ENCODE data around the gene TOLLIP. TPM values are rescaled to one million over a fixed set of nuclear protein-coding genes. Genes with fewer than 3 reads are reported as not detected.

TOLLIP gene
- total RNA-seq, 1 donor from 2014 or later: 128 TPM

DNA sequence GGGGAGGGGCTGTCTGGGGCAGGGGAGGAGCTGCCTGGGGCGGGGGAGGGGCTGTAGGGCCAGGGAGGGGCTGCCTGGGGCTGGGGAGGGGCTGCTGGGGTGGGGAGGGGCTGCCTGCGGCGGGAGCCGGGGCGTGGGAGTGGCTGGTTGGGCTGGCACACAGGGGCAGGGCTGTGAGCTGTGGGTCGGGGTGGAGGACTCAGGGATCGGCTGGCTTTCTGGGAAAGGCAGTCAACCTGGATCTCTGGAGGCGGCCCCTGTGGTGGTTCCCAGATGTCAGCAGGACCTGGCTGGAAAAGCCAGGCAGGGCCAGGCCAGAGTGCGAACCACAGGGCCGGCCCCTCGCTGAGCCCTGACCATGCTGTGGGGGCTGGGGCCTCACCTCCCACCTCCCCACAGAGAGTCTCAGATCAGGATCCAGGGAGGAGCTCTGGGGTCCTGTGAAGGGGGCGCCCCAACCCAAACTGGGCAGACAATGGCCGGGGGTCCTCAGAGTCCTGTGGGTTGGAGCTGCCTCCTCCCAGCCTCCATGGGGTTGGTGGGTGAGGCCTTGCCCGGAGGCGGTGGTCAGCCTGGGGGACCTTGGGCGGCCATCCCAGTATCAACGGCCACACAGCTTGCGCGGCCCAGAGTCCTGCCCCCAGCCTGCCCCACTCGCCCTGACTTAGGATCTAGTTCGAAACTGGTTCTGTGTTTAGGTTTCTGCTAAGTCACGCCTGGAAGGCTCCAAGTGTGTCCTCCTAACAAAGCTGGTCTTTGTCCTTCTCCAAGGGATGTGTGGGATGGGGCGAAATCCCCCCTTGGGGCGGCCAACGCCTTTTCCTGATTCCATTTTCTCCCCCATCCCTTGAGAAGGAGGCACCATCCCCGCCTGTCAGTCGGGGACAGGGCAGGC, 84.7 kb downstream of the TOLLIP start:
- DNase-seq (ENCODE audit: low spot score): peak; percentile 33
- ATAC-seq: no peak

Other genes with a start within 250 kb of the TOLLIP start
- 0.38 TPM for gene MUC2, start 234.8 kb downstream of the TOLLIP start, total RNA-seq
- gene MUC5AC, start 151.7 kb downstream of the TOLLIP start, total RNA-seq: 0.03 TPM
- gene MUC5B, start 86.6 kb downstream of the TOLLIP start, total RNA-seq: 4.1 TPM
- 0.18 TPM for gene BRSK2, start 80.3 kb upstream of the TOLLIP start, total RNA-seq
- 12.6 TPM for gene MOB2, start 177.1 kb upstream of the TOLLIP start, total RNA-seq

Measured in left lobe of liver (tissue), 2 donors.